Esophagus muscularis mucosa (tissue), 4 donors: Measurements from ENCODE around the gene TBCC. TPM values are rescaled to one million over a fixed set of nuclear protein-coding genes. Genes with fewer than 3 reads are reported as not detected.
"Not testable (repeated sequence)": the region's sequence is repeated elsewhere in the genome, so short reads cannot be mapped to it uniquely, and the experiment has no call there.

Source experiments
- DNase-seq: peaks from one replicate; pipeline ENCODE4 v3.0.0-alpha.2; 2017; ENCODE audit errors: extremely low spot score
- H3K27ac ChIP-seq, 4 donors: fragments of 200-600 bp; sonication (generic); replicated peaks in 1 of 4; 1 replicate in 3 of 4; 2 replicates in 1 of 4; pipeline ENCODE4 v1.5.1; 2016 to 2019; ENCODE audit warnings: mild to moderate bottlenecking in 1 of 4
- H3K27me3 ChIP-seq, 4 donors: fragments of 200-600 bp; sonication (generic); one replicate each; pipeline versions ENCODE4 v1.5.1 to v1.6.0; 2016 to 2019
- H3K36me3 ChIP-seq, 4 donors: fragments of 200-600 bp; sonication (generic); one replicate each; pipeline ENCODE4 v1.5.1; 2016 to 2019
- H3K4me1 ChIP-seq, 4 donors: fragments of 200-600 bp; sonication (generic); one replicate each; pipeline ENCODE4 v1.5.1; 2016 to 2019
- H3K4me3 ChIP-seq, 4 donors: fragments of 200-600 bp; sonication (generic); 1 replicate in 2 of 4; 2 replicates in 2 of 4; pipeline ENCODE4 v1.5.1; 2016 to 2019; ENCODE audit warnings: mild to moderate bottlenecking in 4 of 4, moderate library complexity in 1 of 4
- H3K9me3 ChIP-seq, 4 donors: fragments of 200-600 bp; sonication (generic); 1 replicate in 3 of 4; 2 replicates in 1 of 4; pipeline ENCODE4 v1.5.1; 2016 to 2019
- CTCF ChIP-seq, 3 experiments: fragments of 200-600 bp in 2 of 3; fragments of 450-650 bp in 1 of 3; sonication (generic) in 2 of 3; IDR thresholded peaks; one replicate each; pipeline ENCODE4 v1.5.1; 2017 to 2019; ENCODE audit warnings: antibody characterized with exemption in 3 of 3, mild to moderate bottlenecking in 2 of 3, moderate library complexity in 1 of 3
- EP300 ChIP-seq: sonication (generic); formaldehyde crosslinking; IDR thresholded peaks from one replicate; pipeline ENCODE4 v1.6.1; 2017; ENCODE audit warnings: antibody characterized with exemption
- POLR2A ChIP-seq: fragments of 450-650 bp; IDR thresholded peaks from one replicate; pipeline ENCODE4 v1.6.1; 2017; ENCODE audit warnings: antibody characterized with exemption, moderate library complexity, mild to moderate bottlenecking, low read depth
- POLR2AphosphoS5 ChIP-seq, 2 donors: sonication (generic); formaldehyde crosslinking; IDR thresholded peaks; one replicate each; pipeline ENCODE4 v1.6.1; 2017; ENCODE audit warnings: antibody characterized with exemption in 2 of 2
- WGBS: methylation state at CpG from one replicate; pipeline ENCODE4 v1.1.5; 2018; 5-methylcytosine and 5-hydroxymethylcytosine counted together
- intact Hi-C: fragments of 100-400 bp; cut with DNase I; formaldehyde crosslinking; loops from one replicate; pipeline ENCODE4 v1.15.1; 2023
- total RNA-seq, 4 donors: library from RNA; depleted of rRNA; stranded (reverse); fragments of >200 nt; gene quantifications; one replicate each; pipeline versions ENCODE4 v1.1.0 to v1.2.1, GENCODE V29; 2016

Gene TBCC
- total RNA-seq, 4 donors from 2014 or later = 33.2 to 41.9 (median 38.5) TPM

- no peak overlapping the region for H3K27ac ChIP-seq
Observed at GRCh38 chr6:42742116-42742894, 3.6 kb downstream of the TBCC start.

GRCh38 chr6:42740725-42741124, 5.2 kb downstream of the TBCC start:
- H3K9me3 ChIP-seq = no peaks in the 10 kb centered on the region
- H3K4me3 ChIP-seq = no peak overlapping the region
- peaks cover 16 to 35% (median 26%) of the 10 kb centered on the region in 4 donors for H3K4me1 ChIP-seq
- intact Hi-C loops = loop anchor here (10.0 kb wide), 1 partner anchor 84 kb away; no protein-coding TSS in a partner anchor
- peaks cover 0 to under 1% (median 0%) of the 10 kb centered on the region in 4 donors for H3K27me3 ChIP-seq
- no peak for DNase-seq
- TF ChIP-seq POLR2AphosphoS5 (IDR thresholded peaks at IDR 0.05) (no peak), CTCF (IDR thresholded peaks at IDR 0.05) (no peak), POLR2A (no peak), EP300 (no peak)
- no peak overlapping the region for H3K27ac ChIP-seq
- no peaks in the 10 kb centered on the region for H3K36me3 ChIP-seq
- 64% methylated on average over 3 of the region's 3 CpGs for WGBS

More at GRCh38 chr6:42742116-42742894, 3.6 kb downstream of the TBCC start:
- no peak overlapping the region for H3K4me3 ChIP-seq
- no peaks in the 10 kb centered on the region for H3K27me3 ChIP-seq
- DNase-seq = no peak
- intact Hi-C loops = loop anchor here (10.0 kb wide), 1 partner anchor 82 kb away; no protein-coding TSS in a partner anchor
- H3K9me3 ChIP-seq = no peaks in the 10 kb centered on the region
- no peak for TF ChIP-seq EP300
- no peak for TF ChIP-seq CTCF (IDR thresholded peaks at IDR 0.05)
- no peak for TF ChIP-seq POLR2A
- TF ChIP-seq POLR2AphosphoS5 (IDR thresholded peaks at IDR 0.05) = no peak
- peaks cover 16 to 35% (median 26%) of the 10 kb centered on the region in 4 donors for H3K4me1 ChIP-seq
- no peaks in the 10 kb centered on the region for H3K36me3 ChIP-seq
- WGBS = 71% methylated on average over 5 of the region's 5 CpGs

- DNase-seq = no peak
- Histone ChIP-seq H3K9me3 (no peaks in the 10 kb centered on the region), H3K4me3 (no peak overlapping the region), H3K36me3 (no peaks in the 10 kb centered on the region), H3K4me1 (no peaks in the 10 kb centered on the region), H3K27ac (no peak overlapping the region), H3K27me3 (peaks cover 0 to 4% (median 0%) of the 10 kb centered on the region in 4 donors)
- WGBS = 94% methylated on average over 3 of the region's 3 CpGs
- intact Hi-C loops = no loop called here
- TF ChIP-seq CTCF (IDR thresholded peaks at IDR 0.05) = no peak
Observed at GRCh38 chr6:42735976-42736375, 9.9 kb downstream of the TBCC start.

DNA sequence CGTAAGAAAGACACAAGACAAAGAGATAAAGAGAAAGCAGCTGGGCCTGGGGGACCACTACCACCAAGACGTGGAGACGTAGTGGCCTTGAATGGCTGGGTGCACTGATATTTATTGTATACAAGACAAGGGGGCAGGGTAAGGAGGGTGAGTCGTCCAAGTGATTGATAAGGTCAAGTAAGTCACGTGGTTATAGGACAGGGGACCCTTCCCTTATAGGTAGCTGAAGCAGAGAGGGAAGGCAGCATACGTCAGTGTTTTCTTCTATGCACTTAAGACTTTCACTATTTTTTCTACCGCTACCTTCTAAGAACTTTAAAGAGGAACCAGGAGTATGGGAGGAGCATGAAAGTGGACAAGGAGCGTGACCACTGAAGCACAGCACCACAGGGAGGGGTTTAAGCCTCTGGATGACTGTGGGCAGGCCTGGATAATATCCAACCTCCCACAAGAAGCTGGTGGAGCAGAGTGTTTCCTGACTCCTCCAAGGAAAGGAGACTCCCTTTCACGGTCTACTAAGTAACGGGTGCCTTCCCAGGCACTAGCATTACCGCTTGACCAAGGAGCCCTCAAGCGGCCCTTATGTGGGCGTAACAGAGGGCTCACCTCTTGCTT, 11.9 kb downstream of the TBCC start:
- H3K27me3 ChIP-seq, H3K4me1 ChIP-seq, intact Hi-C loops, DNase-seq, H3K27ac ChIP-seq, H3K36me3 ChIP-seq, H3K9me3 ChIP-seq, H3K4me3 ChIP-seq: not testable (repeated sequence)
- WGBS = 76% methylated on average over 13 of the region's 13 CpGs

DNA sequence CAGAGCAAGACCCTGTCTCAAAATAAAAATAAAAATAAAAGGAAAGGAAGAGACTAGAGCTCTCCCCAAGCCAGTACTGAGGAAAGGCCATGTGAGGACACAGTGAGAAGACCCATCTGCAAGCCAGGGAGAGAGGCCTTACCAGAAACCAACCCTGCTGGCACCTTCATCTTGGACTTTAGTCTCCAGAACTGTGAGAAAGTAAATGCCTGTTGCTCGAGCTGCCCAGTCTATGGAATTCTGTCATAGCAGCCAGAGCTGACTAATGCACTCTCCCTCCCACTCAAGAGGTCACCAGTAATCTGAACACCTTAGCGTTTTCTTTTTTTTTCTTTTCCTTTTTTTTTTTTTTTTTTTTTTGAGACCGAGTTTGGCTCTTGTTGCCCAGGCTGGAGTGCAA, 16.2 kb downstream of the TBCC start:
- intact Hi-C loops = loop anchor here (5.0 kb wide), 1 partner anchor 37 kb away; no protein-coding TSS in a partner anchor
- 69% methylated on average over 2 of the region's 3 CpGs for WGBS
- H3K9me3 ChIP-seq = no peaks in the 10 kb centered on the region
- TF ChIP-seq POLR2A (no peak), POLR2AphosphoS5 (IDR thresholded peaks at IDR 0.05) (no peak), EP300 (no peak), CTCF (IDR thresholded peaks at IDR 0.05) (no peak)
- H3K36me3 ChIP-seq = no peaks in the 10 kb centered on the region
- no peaks in the 10 kb centered on the region for H3K27me3 ChIP-seq
- peaks cover 10 to 29% (median 23%) of the 10 kb centered on the region in 4 donors for H3K4me1 ChIP-seq
- no peak for DNase-seq
- no peak overlapping the region for H3K27ac ChIP-seq
- no peak overlapping the region for H3K4me3 ChIP-seq
